Sigmoid colon (tissue), 7 donors: Measurements from ENCODE around the gene INTS14. TPM values are rescaled to one million over a fixed set of nuclear protein-coding genes. Genes with fewer than 3 reads are reported as not detected.
A peak's percentile ranks its signal among the peaks of the same experiment; 100 is the strongest.

Experiments
- DNase-seq: peaks from one replicate; pipeline ENCODE4 v3.0.0-alpha.2; 2019
- H3K27ac ChIP-seq, 4 donors: fragments of 200-600 bp; sonication (generic); one replicate each; pipeline ENCODE4 v1.5.1; 2016 to 2019; ENCODE audit warnings: mild to moderate bottlenecking in 1 of 4
- H3K27me3 ChIP-seq, 3 donors: fragments of 200-600 bp; sonication (generic); one replicate each; pipeline ENCODE4 v1.5.1; 2019; ENCODE audit warnings: mild to moderate bottlenecking in 1 of 3
- H3K36me3 ChIP-seq, 4 donors: fragments of 200-600 bp; sonication (generic); one replicate each; pipeline ENCODE4 v1.5.1; 2016 to 2019
- H3K4me1 ChIP-seq, 4 donors: fragments of 200-600 bp; sonication (generic); one replicate each; pipeline ENCODE4 v1.5.1; 2017 to 2019
- H3K4me3 ChIP-seq, 4 donors: fragments of 200-600 bp; sonication (generic); one replicate each; pipeline ENCODE4 v1.5.1; 2017 to 2019; ENCODE audit warnings: mild to moderate bottlenecking in 2 of 4, moderate library complexity in 1 of 4
- H3K9me3 ChIP-seq, 4 donors: fragments of 200-600 bp in 3 of 4; sonication (generic) in 3 of 4; one replicate each; pipeline versions ENCODE4 v1.5.1 to v1.6.1; 2013 to 2019
- CTCF ChIP-seq, 4 experiments: fragments of 450-650 bp in 3 of 4; fragments of 200-600 bp in 1 of 4; IDR thresholded peaks; one replicate each; pipeline ENCODE4 v1.5.1; 2016 to 2019; ENCODE audit warnings: antibody characterized with exemption in 4 of 4, mild to moderate bottlenecking in 3 of 4, moderate library complexity in 2 of 4
- EP300 ChIP-seq, 4 donors: sonication (generic); formaldehyde crosslinking; IDR thresholded peaks; one replicate each; pipeline ENCODE4 v1.6.1; 2017; ENCODE audit warnings: antibody characterized with exemption in 4 of 4
- POLR2A ChIP-seq, 2 donors: fragments of 450-650 bp; IDR thresholded peaks; one replicate each; pipeline ENCODE4 v1.6.1; 2016; ENCODE audit warnings: antibody characterized with exemption in 2 of 2, mild to moderate bottlenecking in 2 of 2, moderate library complexity in 2 of 2
- POLR2AphosphoS5 ChIP-seq, 4 donors: sonication (generic); formaldehyde crosslinking; IDR thresholded peaks; one replicate each; pipeline ENCODE4 v1.6.1; 2017; ENCODE audit warnings: antibody characterized with exemption in 4 of 4
- WGBS, 2 donors: extraction: QIAGEN DNeasy Blood & Tissue Kit; methylation state at CpG; one replicate each; pipeline ENCODE4 v1.1.7; 2013; 5-methylcytosine and 5-hydroxymethylcytosine counted together
- intact Hi-C: fragments of 100-400 bp; cut with DNase I; formaldehyde crosslinking; loops from one replicate; pipeline ENCODE4 v1.15.1; 2023
- polyA plus RNA-seq, 3 donors: library from polyadenylated mRNA; stranded (reverse); fragments of 200-250 nt; gene quantifications; one replicate each; pipeline ENCODE4 v1.2.3, GENCODE V29; 2013
- total RNA-seq, 4 donors: library from RNA; depleted of rRNA; stranded (reverse); fragments of >200 nt; gene quantifications; one replicate each; pipeline ENCODE4 v1.1.0, GENCODE V29; 2016
- donor health status: healthy with polysubstance abuse.
- donor health status: Bipolar disorder and iron deficiency.
- donor health status: healthy.

The INTS14 gene
- total and polyA plus RNA-seq, 7 donors: 16.2 to 29.9 (median 24.0) TPM

GRCh38 chr15:65612616-65612946 is 1.6 kb upstream of the INTS14 start:
- no peak for DNase-seq
- H3K27ac ChIP-seq: peak overlapping the region; percentile 91 to 97 (median 92)
- intact Hi-C loops: no loop called here
- H3K36me3 ChIP-seq: no peaks in the 10 kb centered on the region
- no peak for TF ChIP-seq POLR2A (IDR thresholded peaks at IDR 0.05)
- no peak for TF ChIP-seq POLR2AphosphoS5 (IDR thresholded peaks at IDR 0.05)
- no peak for TF ChIP-seq CTCF (IDR thresholded peaks at IDR 0.05)
- no peak for TF ChIP-seq EP300 (IDR thresholded peaks at IDR 0.05)
- 74 to 77% methylated on average over 2 of the region's 2 CpGs for WGBS, 2 donors
- no peaks in the 10 kb centered on the region for H3K27me3 ChIP-seq
- H3K4me3 ChIP-seq: no peak overlapping the region
- H3K4me1 ChIP-seq: peaks cover 0 to 31% (median 22%) of the 10 kb centered on the region in 4 donors
- no peaks in the 10 kb centered on the region for H3K9me3 ChIP-seq

GRCh38 chr15:65611888-65612615 is 1.1 kb upstream of the INTS14 start:
- Histone ChIP-seq H3K9me3 (no peaks in the 10 kb centered on the region), H3K4me1 (peaks cover 0 to 31% (median 22%) of the 10 kb centered on the region in 4 donors), H3K27ac (peak overlapping the region; percentile 91 to 97 (median 92)), H3K27me3 (no peaks in the 10 kb centered on the region), H3K36me3 (peaks cover 0 to 1% (median 0%) of the 10 kb centered on the region in 4 donors), H3K4me3 (peak overlapping the region; percentile 65 to 96 (median 74))
- 88 to 90% methylated on average over 5 of the region's 5 CpGs for WGBS, 2 donors
- no peak for TF ChIP-seq POLR2A (IDR thresholded peaks at IDR 0.05)
- TF ChIP-seq EP300 (IDR thresholded peaks at IDR 0.05): no peak
- TF ChIP-seq CTCF (IDR thresholded peaks at IDR 0.05): no peak
- no peak for DNase-seq
- intact Hi-C loops: no loop called here

- Histone ChIP-seq H3K27ac (no peak overlapping the region), H3K9me3 (no peaks in the 10 kb centered on the region), H3K27me3 (no peaks in the 10 kb centered on the region), H3K36me3 (peaks cover 0 to 75% (median 15%) of the 10 kb centered on the region in 4 donors), H3K4me1 (peaks cover 0 to 3% (median 0%) of the 10 kb centered on the region in 4 donors), H3K4me3 (no peak overlapping the region)
- intact Hi-C loops: no loop called here
- TF ChIP-seq EP300 (IDR thresholded peaks at IDR 0.05) (no peak), POLR2A (IDR thresholded peaks at IDR 0.05) (no peak), POLR2AphosphoS5 (IDR thresholded peaks at IDR 0.05) (no peak), CTCF (IDR thresholded peaks at IDR 0.05) (no peak)
- no peak for DNase-seq
- 98 to 99% methylated on average over 1 of the region's 1 CpG for WGBS, 2 donors
Observed at GRCh38 chr15:65603559-65603958, 7.4 kb downstream of the INTS14 start.

GRCh38 chr15:65603134-65603533 is 7.8 kb downstream of the INTS14 start:
- 81 to 89% methylated on average over 2 of the region's 2 CpGs for WGBS, 2 donors
- H3K27ac ChIP-seq: no peak overlapping the region
- intact Hi-C loops: no loop called here
- no peaks in the 10 kb centered on the region for H3K9me3 ChIP-seq
- H3K4me1 ChIP-seq: no peaks in the 10 kb centered on the region
- H3K36me3 ChIP-seq: peaks cover 0 to 79% (median 18%) of the 10 kb centered on the region in 4 donors
- H3K27me3 ChIP-seq: no peaks in the 10 kb centered on the region
- no peak for TF ChIP-seq POLR2A (IDR thresholded peaks at IDR 0.05)
- no peak for TF ChIP-seq EP300 (IDR thresholded peaks at IDR 0.05)
- TF ChIP-seq CTCF (IDR thresholded peaks at IDR 0.05): no peak
- no peak for TF ChIP-seq POLR2AphosphoS5 (IDR thresholded peaks at IDR 0.05)
- no peak for DNase-seq
- H3K4me3 ChIP-seq: no peak overlapping the region

- peaks cover 14 to 100% (median 33%) of the 10 kb centered on the region in 4 donors for H3K36me3 ChIP-seq
- H3K9me3 ChIP-seq: no peaks in the 10 kb centered on the region
- 94 to 97% methylated on average over 5 of the region's 5 CpGs for WGBS, 2 donors
- no peak overlapping the region for H3K4me3 ChIP-seq
- no peak overlapping the region for H3K27ac ChIP-seq
- intact Hi-C loops: no loop called here
- no peak for DNase-seq
- TF ChIP-seq EP300 (IDR thresholded peaks at IDR 0.05): no peak
- TF ChIP-seq POLR2AphosphoS5 (IDR thresholded peaks at IDR 0.05): no peak
- no peaks in the 10 kb centered on the region for H3K27me3 ChIP-seq
- no peaks in the 10 kb centered on the region for H3K4me1 ChIP-seq
Observed at GRCh38 chr15:65599677-65600076, 11.3 kb downstream of the INTS14 start.
